GM21360 (cell line): ENCODE measurements around the gene NFE2L2.
"Not testable (repeated sequence)": the region's sequence is repeated elsewhere in the genome, so short reads cannot be mapped to it uniquely, and the experiment has no call there.

ENCODE experiments used
- ATAC-seq: cut with Tn5 transposase; IDR thresholded peaks from one replicate; pipeline ENCODE4 v1.9.1; 2021; ENCODE audit warnings: mild to moderate bottlenecking, moderate library complexity; ENCODE audit not compliant: unreplicated experiment

Gene NFE2L2

DNA sequence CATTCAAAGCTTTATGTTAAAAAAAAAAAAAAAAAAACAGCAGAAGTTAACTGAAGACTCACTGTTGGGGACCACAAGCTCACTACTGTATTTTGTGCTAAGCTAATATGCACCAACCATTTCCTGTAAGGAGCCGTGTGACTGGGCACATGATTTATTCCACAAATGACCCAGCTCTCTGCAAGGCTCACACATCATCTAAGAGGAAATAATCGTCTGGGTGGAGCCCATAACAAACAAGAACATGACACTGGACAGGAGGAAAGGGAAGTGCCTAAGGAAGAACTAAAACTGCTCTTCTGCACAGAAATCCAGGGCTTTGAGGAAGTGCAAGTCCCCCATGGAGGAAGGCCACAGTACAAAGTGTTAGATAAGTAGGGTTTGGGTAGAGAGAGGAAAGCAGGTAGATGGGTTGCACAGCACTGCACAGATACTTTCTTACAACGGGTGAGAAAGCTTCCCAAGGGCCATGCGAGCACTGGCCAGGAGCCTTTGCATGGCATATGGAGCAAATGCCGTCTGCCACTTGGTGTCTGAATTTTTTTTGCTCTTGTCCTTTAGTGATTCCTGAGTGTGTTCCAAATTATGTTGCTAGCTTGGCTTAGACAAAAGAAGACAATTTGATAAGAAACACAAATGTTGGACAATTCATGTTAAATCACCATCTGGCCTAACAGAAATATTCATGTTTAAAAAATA lies 24.4 kb downstream of the NFE2L2 start:
- ATAC-seq: peak; percentile 61

DNA sequence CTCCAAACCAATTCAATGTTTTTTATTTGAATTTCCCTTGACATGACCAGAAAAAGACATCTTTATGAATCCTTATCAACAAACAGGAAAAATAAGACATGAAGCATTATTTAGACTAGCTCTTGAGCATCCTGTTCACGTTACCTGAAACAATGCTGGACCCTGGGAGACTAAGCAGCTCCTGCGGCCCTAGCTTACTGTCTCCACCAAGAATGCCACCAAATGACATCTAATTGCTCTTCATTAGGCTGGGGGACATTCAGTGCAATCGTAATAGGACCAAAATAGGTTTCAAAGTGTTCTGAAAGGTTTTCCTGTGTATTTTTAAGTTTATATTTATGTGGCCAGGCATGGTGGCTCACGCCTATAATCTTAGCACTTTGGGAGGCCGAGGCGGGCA lies 25.5 kb downstream of the NFE2L2 start:
- ATAC-seq: no peak

DNA sequence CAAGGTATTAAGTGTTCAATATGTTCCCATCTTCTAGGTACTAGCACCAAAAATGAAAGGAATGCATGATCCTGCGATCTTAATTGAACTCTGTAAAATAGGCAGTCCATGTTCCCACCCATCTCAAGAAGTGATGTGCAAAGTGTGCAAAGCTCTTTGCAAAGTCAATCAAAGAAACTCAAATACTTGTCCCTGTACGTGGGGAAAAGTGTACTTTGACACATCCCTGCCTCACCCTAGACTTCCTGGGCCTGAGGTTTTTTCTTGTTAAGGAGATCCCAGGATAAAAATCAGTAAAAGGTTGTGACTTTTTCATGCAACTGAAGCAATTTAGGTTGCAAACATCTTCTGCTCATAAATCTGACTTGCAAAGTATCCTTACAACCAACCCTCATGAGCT lies 26.6 kb downstream of the NFE2L2 start:
- ATAC-seq: no peak

DNA sequence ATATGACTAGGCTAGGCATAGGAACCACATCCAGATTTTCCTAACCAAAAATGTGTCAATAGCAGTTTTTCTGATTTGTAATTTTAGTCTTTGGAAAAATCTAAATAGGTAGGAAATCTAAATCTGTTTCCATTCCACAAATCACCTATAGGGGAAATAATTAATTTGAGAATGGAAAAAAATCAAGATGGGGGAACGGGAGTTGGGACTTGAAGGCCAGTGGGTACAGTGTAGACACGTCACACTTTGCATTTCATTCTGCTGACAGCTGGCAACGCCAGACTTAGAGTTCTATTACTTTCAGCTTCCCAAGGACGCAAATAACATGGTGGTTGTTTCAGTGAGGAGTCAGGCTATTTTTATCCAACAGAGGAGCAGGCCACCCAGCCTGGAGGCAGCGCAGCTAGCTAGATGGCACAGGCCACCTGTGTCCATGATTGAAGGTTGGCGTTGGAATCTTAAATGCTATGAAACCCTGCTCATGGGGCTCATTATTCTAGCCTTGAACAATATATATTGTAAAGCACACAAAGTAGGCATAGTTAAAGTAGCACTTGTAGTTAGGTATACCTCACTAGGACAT lies 28.6 kb downstream of the NFE2L2 start:
- no peak for ATAC-seq

DNA sequence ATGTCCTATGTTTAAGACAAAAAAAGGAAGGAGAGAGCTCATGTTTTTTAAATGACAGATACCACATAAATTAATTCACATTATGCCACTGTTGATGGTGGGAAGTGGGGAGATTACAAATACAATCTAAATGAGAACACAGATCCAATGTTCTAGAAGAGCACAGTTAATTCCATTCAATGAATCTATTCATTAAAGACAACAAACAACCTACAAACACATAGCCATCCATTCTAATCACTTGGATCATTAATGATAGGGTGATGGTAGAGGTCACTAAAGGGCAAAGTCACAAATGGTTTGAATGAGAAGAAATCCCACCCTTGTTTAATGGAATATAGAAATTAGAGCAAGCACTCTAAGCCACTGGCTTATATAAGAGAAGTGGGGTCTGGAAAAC lies 30.3 kb downstream of the NFE2L2 start:
- no peak for ATAC-seq

DNA sequence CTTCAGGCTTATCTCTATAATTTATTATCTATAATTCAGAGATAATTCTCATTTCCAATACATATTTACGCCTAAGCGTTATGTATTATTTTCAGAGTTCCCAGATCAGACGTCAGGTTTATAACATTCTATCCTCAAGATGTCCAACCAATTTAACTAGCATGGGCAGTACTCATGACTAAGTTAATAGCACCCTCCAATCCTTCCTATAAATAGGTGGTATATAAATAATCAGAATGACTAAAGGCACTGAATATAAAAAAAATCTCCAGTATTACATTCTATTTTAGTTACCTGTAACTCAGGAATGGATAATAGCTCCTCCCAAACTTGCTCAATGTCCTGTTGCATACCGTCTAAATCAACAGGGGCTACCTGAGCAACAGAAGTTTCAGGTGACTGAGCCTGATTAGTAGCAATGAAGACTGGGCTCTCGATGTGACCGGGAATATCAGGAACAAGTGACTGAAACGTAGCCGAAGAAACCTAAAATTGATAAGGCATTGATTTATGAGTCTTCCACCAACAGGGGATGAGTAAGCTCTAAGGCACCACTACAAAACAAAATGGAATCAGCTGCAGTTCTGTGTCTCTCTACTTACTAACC lies 32.3 kb downstream of the NFE2L2 start:
- ATAC-seq: no peak

DNA sequence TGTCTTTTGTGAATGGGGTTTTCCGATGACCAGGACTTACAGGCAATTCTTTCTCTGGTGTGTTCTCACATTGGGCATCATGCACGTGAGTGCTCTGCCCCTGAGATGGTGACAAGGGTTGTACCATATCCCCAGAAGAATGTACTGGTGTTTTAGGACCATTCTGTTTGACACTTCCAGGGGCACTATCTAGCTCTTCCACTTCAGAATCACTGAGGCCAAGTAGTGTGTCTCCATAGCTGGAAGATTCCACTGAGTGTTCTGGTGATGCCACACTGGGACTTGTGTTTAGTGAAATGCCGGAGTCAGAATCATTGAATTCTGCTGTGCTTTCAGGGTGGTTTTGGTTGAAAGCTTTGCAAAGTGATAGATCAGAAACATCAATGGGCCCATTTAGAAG lies 33.3 kb downstream of the NFE2L2 start:
- no peak for ATAC-seq

DNA sequence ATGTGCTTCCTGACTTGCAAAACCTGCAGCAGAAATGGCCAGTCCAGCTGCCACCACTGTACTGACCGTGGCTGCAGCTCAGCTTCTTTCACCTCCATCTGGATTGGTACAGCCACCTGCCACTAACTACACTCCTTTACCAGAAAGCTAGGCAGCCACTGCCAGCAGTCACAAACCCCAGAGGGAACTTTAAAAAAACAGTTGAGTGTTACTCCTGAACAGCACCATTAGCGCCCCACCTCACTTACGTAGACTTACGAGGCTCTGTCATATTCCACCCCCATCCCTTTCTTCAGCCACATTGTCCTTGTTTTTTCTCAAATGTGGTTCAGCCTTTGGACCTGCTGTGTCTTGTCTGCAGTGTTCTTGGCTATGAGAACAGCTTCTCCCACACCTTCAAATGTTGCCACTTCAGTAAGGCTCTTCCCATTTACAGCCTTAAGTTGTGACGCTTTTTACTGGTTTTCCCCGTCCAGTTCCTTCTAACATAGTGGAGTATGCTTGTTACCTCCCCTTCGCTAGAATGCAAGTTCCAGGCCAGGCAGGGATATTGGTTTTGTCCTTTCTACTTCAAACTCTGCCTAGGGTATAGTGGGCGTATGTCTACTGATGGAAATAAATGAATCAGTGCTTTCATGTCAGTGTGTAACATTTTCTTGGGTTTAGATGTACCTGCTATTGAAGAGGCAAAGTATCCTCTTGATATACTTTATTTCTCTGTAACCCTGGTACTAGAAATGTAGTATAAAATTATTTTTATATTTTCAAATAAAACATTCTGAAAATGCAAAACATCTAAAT lies 34.9 kb downstream of the NFE2L2 start:
- no peak for ATAC-seq

DNA sequence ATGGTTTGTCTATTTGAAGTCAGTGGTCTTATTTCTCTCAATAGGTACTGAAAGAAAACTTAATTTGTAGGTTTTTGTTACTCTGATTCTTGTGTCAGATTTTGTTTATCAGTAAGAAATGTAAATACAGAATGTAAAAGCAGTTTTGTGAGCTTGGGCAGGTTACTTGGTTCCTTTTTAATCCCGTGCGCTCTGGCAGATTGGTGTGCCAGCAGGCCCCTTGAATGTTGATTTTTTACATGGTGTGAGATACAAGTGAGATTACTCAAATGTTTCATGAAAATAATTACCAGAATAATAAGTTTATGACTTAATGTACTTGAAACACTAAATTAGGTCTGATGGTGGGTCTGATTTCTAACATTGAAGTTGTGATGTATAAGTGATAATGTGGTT lies 38.6 kb downstream of the NFE2L2 start:
- no peak for ATAC-seq

DNA sequence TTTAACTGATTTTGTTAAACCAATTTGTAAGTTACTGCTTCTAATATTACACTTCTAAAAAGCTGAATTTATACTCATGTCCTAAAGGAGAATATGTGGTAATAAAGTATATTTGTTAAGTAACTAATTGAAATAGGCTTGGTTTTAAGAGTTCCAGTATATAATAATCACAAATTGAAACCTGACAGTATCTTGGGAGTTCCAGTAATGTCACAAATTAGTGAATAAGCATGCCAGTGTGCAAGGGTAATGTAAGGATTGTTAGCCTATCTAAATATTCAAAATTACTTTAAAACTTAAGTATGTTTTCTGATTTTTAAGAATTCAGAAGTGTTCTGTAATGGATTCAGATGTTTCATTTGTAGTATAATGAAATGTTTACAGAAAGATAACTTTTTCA lies 41.1 kb downstream of the NFE2L2 start:
- ATAC-seq: not testable (repeated sequence)

DNA sequence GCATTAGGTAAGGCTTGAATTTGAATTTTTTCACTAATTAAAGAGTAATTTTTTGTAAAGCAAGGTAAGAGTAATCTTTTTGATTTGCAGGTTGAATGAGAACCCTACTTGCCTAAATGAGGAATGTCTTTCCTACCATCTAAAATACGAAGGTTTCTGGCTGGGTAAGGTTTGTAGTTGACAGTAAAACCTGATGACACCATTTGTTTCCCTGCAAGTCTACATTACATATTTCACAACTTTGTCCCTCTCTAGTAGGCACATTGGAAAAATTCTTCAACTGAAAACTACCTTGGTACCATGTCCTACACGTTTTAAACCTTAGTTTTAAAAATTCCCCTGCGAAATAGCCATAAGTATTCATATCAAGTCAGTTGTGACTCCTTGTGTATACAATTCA lies 42.6 kb downstream of the NFE2L2 start:
- ATAC-seq: no peak

DNA sequence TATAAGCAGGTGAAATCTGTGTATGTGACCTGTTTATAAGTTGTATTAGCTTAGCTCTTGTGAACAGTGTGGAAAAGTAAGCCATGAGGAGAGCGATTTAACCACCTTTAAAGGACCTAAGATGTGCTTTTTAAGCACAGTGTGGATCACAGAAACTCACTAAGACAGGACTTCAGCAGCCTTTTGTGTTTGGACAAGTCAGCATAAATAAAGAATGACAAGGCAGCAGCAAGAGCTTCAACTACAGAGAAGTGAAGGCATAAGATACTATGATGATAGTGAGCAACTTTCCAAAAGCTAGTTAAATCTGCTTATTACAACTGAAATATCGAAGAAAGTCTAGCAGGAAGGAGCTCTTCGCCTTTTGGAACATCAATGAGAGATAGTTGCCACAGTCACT lies 43.0 kb downstream of the NFE2L2 start:
- ATAC-seq: no peak

DNA sequence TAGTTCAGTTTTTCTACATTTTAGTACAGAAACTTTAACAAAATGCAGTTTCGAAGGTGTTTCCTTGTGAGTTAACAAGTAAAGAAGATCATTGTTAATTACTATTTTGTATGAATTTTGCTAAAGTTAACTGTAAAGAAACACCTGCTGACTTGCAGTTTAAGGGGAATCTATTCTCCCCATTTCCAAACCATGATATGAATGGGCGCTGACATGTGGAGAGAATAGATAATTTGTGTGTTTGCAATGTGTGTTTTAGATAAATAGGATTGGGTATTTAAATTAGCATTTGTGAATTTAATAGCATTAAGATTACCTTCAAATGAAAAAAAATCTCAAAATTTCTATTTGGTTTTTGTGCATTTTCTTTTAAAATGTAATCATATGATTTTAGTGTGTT lies 44.7 kb downstream of the NFE2L2 start:
- not testable (repeated sequence) for ATAC-seq

DNA sequence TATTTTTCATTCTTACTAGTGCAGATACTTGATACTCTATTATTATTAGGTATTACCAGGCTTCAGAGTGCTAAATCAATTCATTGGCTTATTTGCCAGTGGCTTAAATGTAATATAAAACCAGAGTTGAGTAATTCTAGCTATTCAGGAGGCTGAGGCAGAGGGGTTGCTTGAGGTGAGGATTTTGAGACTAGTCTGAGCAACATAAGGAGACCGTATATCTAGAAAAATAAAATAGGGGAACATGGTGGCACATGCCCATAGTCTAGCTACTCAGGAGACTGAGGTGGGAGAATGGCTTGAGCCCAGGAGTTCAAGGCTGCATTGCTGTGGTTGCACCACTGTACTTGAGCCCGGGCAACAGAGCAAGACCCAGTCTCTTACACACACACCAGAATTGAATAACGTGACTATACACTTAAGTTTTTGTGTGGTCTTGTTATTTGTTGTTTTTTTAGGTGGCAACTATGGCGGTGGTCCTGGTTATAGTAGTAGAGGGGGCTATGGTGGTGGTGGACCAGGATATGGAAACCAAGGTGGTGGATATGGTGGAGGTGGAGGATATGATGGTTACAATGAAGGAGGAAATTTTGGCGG lies 47.2 kb downstream of the NFE2L2 start:
- ATAC-seq: no peak

DNA sequence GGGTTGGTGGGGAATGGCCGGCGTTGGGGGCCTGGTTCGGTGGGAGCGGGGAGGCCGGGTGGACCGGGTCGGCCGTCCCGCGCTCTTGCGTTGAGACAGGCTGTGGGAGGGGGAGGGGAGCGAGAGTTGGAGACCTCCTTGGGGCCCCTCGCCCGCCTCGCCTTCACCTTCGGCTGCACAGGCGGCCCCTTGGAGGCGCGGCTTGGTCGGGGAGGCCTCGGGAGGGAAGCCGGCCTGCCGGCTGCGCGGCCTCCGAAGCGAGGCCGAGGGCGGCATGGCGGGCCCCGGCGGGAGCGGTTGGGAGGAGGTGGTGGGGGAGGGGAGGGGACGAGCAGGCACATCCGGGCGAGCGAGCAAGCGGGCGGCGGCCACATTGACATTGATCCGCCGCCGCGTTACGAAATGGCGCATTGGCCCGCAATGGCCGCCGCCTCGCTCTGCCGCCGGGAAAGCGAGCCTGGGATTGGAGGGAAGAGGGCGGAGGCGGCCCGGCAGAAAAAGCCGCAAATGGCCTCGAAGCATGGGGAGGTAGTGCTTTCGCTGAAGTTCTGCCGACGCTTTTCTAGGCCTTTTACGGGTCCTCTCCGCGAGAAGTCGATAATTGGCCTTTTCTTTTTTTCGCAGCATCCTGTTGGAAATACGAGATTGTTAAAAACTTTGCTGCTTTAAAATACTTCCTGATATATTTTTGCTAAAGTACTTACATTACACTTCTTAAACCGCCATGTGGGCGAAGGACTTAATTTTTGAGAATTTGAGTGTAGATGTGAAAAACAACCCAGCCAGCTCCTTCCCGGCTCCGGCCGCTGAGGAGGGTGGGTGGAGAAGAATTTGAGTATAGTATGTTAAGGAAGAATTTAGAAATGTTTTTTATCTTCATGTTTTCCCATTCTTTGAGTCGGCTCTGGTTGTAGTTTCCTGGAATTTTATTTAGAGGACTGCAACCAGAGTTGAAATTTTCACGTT lies 51.4 kb downstream of the NFE2L2 start:
- ATAC-seq: peak; percentile 38

DNA sequence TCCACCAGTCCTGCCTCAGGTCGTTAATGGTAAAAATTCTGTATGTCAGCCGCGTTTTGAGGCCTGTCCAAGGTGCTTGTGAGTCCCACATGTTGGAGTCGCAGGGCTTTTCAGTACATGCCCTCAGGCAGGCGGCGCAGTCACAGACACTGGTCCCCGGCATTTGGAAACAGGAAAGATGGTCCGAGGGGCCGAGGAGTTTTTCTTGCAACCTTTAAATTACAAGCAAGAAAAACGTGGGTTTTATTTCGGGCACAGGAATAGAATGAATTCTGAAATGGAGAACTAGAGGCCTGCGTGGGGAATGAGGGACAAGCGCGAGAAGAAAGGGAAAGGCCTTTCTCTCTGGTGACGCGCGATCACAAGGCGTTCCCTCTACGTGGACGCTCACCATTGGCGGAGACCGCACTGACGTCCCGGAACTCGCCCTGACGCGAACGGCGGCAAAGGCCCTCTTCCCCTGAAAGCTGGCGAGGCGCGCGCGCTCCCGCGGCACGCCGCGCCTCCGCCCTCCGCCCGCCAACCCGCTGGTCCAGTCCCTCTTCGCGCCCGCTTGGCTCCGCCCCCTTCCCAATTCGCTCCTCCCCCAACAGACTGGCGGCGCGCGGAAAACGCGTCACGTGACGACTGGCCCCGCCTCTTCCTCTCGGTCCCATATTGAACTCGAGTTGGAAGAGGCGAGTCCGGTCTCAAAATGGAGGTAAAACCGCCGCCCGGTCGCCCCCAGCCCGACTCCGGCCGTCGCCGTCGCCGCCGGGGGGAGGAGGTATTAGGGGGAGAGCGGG lies 52.2 kb downstream of the NFE2L2 start, which contains the start of gene HNRNPA3:
Gene HNRNPA3 (plus strand): TSS at position 689 of the 785 bp plus-strand sequence. CDS start 6 bp downstream, at position 695.
- peak; percentile 92 for ATAC-seq

DNA sequence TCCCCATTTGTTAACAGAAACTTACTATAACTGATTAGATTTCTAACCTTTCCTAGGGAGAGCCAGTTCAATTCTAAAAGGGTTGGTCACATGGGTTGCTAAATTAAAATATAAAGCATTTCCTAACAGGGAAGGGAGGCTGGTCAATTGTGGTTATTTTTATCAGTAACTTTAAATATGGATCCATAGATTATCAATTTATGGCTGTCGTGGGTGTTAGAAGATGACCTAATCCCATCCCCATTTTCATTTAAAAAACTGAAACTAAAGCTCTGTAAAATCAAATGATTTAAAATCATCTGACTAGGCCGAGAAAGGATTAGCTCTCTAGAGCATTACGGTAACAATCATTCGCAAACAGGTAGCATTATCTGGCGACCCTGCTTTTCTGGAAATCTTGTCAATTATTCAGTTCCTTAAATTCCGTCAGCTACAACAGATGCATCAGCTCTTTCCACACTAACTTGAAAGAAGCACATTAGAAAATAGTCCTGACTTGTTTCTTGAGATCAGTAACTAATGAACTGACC lies 52.9 kb downstream of the NFE2L2 start:
- no peak for ATAC-seq

DNA sequence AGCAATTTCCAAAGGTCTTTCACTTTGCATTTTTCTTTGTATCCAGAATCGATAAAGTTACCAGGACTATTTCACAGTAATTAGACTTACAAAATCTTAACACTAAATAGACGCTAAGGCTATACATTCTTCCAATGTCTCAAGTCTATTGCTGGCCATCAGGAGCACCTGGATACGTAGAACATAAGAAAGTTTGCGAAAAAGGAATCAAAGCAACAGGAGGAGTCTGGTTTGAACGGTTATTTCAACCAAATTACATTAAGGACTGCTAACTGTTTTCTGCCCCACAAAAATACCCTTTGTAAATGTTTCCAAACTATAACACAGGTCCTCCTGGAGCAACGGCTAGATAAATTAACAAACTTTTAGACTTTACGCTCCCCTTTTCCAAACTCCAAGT lies 53.4 kb downstream of the NFE2L2 start:
- no peak for ATAC-seq

DNA sequence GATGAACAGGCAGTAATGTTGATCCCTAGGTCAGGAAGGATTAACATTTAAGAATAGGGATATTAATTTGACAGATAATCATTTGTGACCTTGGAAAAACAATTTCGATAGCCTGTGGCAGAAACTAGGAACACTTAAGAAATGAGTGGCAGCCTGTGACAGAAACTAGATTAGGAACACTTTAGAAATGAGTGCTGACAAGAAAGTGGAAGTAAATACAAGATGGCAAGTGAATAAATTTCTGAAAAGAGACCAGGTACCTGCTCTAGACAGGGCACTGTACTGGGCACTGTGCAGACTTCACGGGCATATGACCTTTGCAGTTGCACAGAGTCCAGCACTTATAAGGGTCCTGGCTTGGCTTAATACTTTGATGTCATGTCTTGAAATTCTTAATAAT lies 57.4 kb downstream of the NFE2L2 start:
- ATAC-seq: no peak
